Central memory CD4-positive, alpha-beta T cell (primary cell): Measurements from ENCODE around the gene ZIC2.

Experiments used
- DNase-seq: peaks from one replicate; pipeline ENCODE4 v3.0.0; 2022

The ZIC2 gene

GRCh38 chr13:99959540-99960230 lies 21.9 kb upstream of the ZIC2 start:
- DNase-seq, result no peak

- no peak for DNase-seq
Observed at GRCh38 chr13:99960663-99961311, 20.8 kb upstream of the ZIC2 start.

- no peak for DNase-seq
Observed at GRCh38 chr13:99961636-99962035, 19.9 kb upstream of the ZIC2 start.

- no peak for DNase-seq
Observed at GRCh38 chr13:99962242-99962641, 19.3 kb upstream of the ZIC2 start.

GRCh38 chr13:99963816-99964339 lies 17.7 kb upstream of the ZIC2 start:
- DNase-seq, result no peak

- no peak for DNase-seq
Observed at GRCh38 chr13:99965329-99966000, 16.1 kb upstream of the ZIC2 start.

- DNase-seq, result no peak
Observed at GRCh38 chr13:99966064-99966805, 15.3 kb upstream of the ZIC2 start.

- DNase-seq, result no peak
Observed at GRCh38 chr13:99967498-99967868, 14.1 kb upstream of the ZIC2 start.

- no peak for DNase-seq
Observed at GRCh38 chr13:99967869-99968520, 13.6 kb upstream of the ZIC2 start.

- DNase-seq, result no peak
Observed at GRCh38 chr13:99968521-99969452, 12.8 kb upstream of the ZIC2 start.

GRCh38 chr13:99969453-99969918 lies 12.1 kb upstream of the ZIC2 start:
- no peak for DNase-seq

GRCh38 chr13:99969919-99970650 lies 11.5 kb upstream of the ZIC2 start:
- DNase-seq, result peak; percentile 36

GRCh38 chr13:99970651-99971575 lies 10.7 kb upstream of the ZIC2 start:
- no peak for DNase-seq

- DNase-seq, result no peak
Observed at GRCh38 chr13:99971576-99972189, 9.9 kb upstream of the ZIC2 start, which contains the start of gene ZIC5. Gene ZIC5, minus strand, starts transcription at chr13:99971767. Its CDS starts 164 bp downstream, at chr13:99971603.

GRCh38 chr13:99972190-99972731 lies 9.3 kb upstream of the ZIC2 start:
- DNase-seq, result no peak

GRCh38 chr13:99973163-99973807 lies 8.3 kb upstream of the ZIC2 start:
- DNase-seq, result no peak

- no peak for DNase-seq
Observed at GRCh38 chr13:99973808-99974185, 7.8 kb upstream of the ZIC2 start.
